HEK293 (cell line): ENCODE data around the gene SNTG2.

ENCODE experiments used
- CTCF ChIA-PET: fragments of 350-600 bp; formaldehyde crosslinking; extraction: SDS; loops from one replicate; lab custom pipeline; 2021; ENCODE audit warnings: antibody characterized with exemption; lab: Yijun Ruan, JAX
- POLR2A ChIA-PET: fragments of 300-600 bp; formaldehyde crosslinking; extraction: SDS; loops from one replicate; lab custom pipeline; 2020; ENCODE audit warnings: antibody characterized with exemption, inconsistent platforms; lab: Yijun Ruan, JAX
- H3K27ac ChIP-seq: fragments of 200-500 bp; sonication (Bioruptor generic); 2 replicates; pipeline ENCODE4 v1.5.1; 2014; ENCODE audit warnings: low read depth, low read length, control low read depth, inconsistent platforms; ENCODE audit errors: extremely low read depth
- H3K36me3 ChIP-seq, 2 experiments: fragments of 200-500 bp in 1 of 2; sonication (Bioruptor generic) in 1 of 2; 1 replicate in 1 of 2; 2 replicates in 1 of 2; pipeline ENCODE4 v1.5.1; 2014 to 2017; ENCODE audit warnings: inconsistent platforms in 2 of 2, low read length in 2 of 2; ENCODE audit not compliant: control insufficient read depth in 2 of 2, insufficient read depth in 1 of 2
- H3K4me1 ChIP-seq: fragments of 200-500 bp; sonication (Bioruptor generic); 2 replicates; pipeline ENCODE4 v1.5.1; 2014; ENCODE audit warnings: mild to moderate bottlenecking, low read length, inconsistent platforms; ENCODE audit not compliant: control insufficient read depth, insufficient read depth
- H3K4me3 ChIP-seq: 2 replicates; pipeline ENCODE4 v1.5.1; 2011; ENCODE audit warnings: low read depth, mild to moderate bottlenecking, control low read depth, low read length, moderate library complexity
- H3K9me3 ChIP-seq: fragments of 200-500 bp; sonication (Bioruptor generic); 2 replicates; pipeline ENCODE4 v1.5.1; 2014; ENCODE audit warnings: low read depth, low read length, inconsistent platforms; ENCODE audit not compliant: control insufficient read depth, insufficient read depth
- AEBP2 ChIP-seq: fragments of 450-650 bp; formaldehyde crosslinking; IDR thresholded peaks from 2 replicates; pipeline ENCODE4 v1.5.1; 2016; ENCODE audit warnings: missing biosample characterization, missing genetic modification characterization, borderline replicate concordance
- GLIS1 ChIP-seq: fragments of 450-650 bp; formaldehyde crosslinking; IDR thresholded peaks from 2 replicates; pipeline ENCODE4 v1.5.1; 2016; ENCODE audit warnings: missing biosample characterization, missing genetic modification characterization
- PRDM4 ChIP-seq: fragments of 450-650 bp; formaldehyde crosslinking; IDR thresholded peaks from 2 replicates; pipeline ENCODE4 v1.5.1; 2017; ENCODE audit warnings: missing biosample characterization, missing genetic modification characterization
- TRIM28 ChIP-seq: IDR thresholded peaks from 2 replicates; pipeline ENCODE4 v1.6.1; 2011; ENCODE audit warnings: low read length, control low read depth, borderline replicate concordance
- ZBTB44 ChIP-seq: fragments of 450-650 bp; IDR thresholded peaks from 2 replicates; pipeline ENCODE4 v1.5.1; 2018; ENCODE audit warnings: missing biosample characterization, mild to moderate bottlenecking, missing genetic modification characterization
- ZNF140 ChIP-seq: fragments of 450-650 bp; formaldehyde crosslinking; IDR thresholded peaks from 2 replicates; pipeline ENCODE4 v1.5.1; 2016; ENCODE audit warnings: missing biosample characterization, missing genetic modification characterization
- ZNF148 ChIP-seq: fragments of 450-650 bp; formaldehyde crosslinking; IDR thresholded peaks from 2 replicates; pipeline ENCODE4 v1.5.0; 2017; ENCODE audit warnings: missing biosample characterization, missing genetic modification characterization, borderline replicate concordance
- ZNF214 ChIP-seq: fragments of 450-650 bp; formaldehyde crosslinking; IDR thresholded peaks from 2 replicates; pipeline ENCODE4 v1.5.1; 2017; ENCODE audit warnings: missing biosample characterization, mild to moderate bottlenecking, missing genetic modification characterization, borderline replicate concordance
- ZNF239 ChIP-seq: fragments of 450-650 bp; formaldehyde crosslinking; IDR thresholded peaks from 2 replicates; pipeline ENCODE4 v1.5.1; 2016; ENCODE audit warnings: missing biosample characterization, missing genetic modification characterization
- ZNF366 ChIP-seq: fragments of 450-650 bp; formaldehyde crosslinking; conservative IDR thresholded peaks from 2 replicates; pipeline ENCODE4 v1.5.1; 2016; ENCODE audit warnings: missing biosample characterization, missing genetic modification characterization
- ZNF513 ChIP-seq: fragments of 450-650 bp; IDR thresholded peaks from 2 replicates; pipeline ENCODE4 v1.5.1; 2018; ENCODE audit warnings: missing biosample characterization, missing genetic modification characterization
- ZNF621 ChIP-seq: fragments of 450-650 bp; formaldehyde crosslinking; IDR thresholded peaks from 2 replicates; pipeline ENCODE4 v1.5.1; 2017; ENCODE audit warnings: missing biosample characterization, missing genetic modification characterization
- ZNF837 ChIP-seq: fragments of 450-650 bp; formaldehyde crosslinking; IDR thresholded peaks from 2 replicates; pipeline ENCODE4 v1.5.1; 2016; ENCODE audit warnings: missing biosample characterization, missing genetic modification characterization
- ZNF843 ChIP-seq: fragments of 450-650 bp; formaldehyde crosslinking; IDR thresholded peaks from 2 replicates; pipeline ENCODE4 v1.5.1; 2016; ENCODE audit warnings: missing biosample characterization, missing genetic modification characterization
- ZSCAN23 ChIP-seq: fragments of 450-650 bp; formaldehyde crosslinking; IDR thresholded peaks from 2 replicates; pipeline ENCODE4 v1.5.1; 2016; ENCODE audit warnings: missing biosample characterization, missing genetic modification characterization

Gene SNTG2

DNA sequence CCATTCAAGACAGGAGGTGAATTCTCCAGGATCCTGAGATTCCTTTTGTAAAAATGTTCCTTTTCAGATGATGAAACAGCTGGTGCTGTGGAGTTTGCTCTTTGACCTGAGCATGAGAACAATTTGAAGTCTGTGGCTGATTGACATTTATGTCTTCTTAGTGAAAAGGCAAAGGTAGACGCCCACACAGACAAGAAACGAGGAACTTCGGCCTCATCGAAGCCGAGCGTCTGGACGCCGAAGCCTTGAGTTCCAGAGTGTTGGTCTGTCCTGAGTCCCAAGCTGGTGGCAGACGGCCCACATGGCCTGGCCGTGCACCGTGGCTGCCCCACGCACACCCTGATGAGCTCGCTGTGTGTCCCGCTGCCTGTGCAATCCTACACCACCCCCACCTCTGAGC is 20.7 kb upstream of the SNTG2 start:
- Histone ChIP-seq H3K4me3 (no peak overlapping the region), H3K36me3 (no peaks in the 10 kb centered on the region), H3K27ac (no peak overlapping the region), H3K4me1 (no peaks in the 10 kb centered on the region), H3K9me3 (no peaks in the 10 kb centered on the region)
- no peak for TF ChIP-seq ZBTB44 (tag by site-specific recombination)
- POLR2A ChIA-PET: no interaction called here
- CTCF ChIA-PET: interaction anchor here (0.7 kb wide), 1 partner anchor 372 kb away, joined by 3 read pairs; no protein-coding TSS in a partner anchor

GRCh38 chr2:930935-931334 is 19.7 kb upstream of the SNTG2 start:
- no peak for TF ChIP-seq ZNF148
- TF ChIP-seq AEBP2 (tag by site-specific recombination): no peak
- no peak for TF ChIP-seq GLIS1
- TF ChIP-seq TRIM28: no peak
- TF ChIP-seq ZNF837 (tag by site-specific recombination): no peak
- no peak for TF ChIP-seq ZSCAN23 (tag by site-specific recombination)
- TF ChIP-seq ZNF621 (tag by site-specific recombination): no peak
- no peak for TF ChIP-seq ZNF140 (tag by site-specific recombination)
- TF ChIP-seq ZNF513 (tag by site-specific recombination): no peak
- no peak for TF ChIP-seq ZNF239 (tag by site-specific recombination)
- TF ChIP-seq ZNF214 (tag by site-specific recombination): no peak
- no peak for TF ChIP-seq PRDM4 (tag by site-specific recombination)
- TF ChIP-seq ZNF843 (tag by site-specific recombination): no peak
- no peak for TF ChIP-seq ZNF366
- ChIA-PET CTCF (interaction anchor here (1.1 kb wide), 1 partner anchor 620 kb away, joined by 3 read pairs; no protein-coding TSS in a partner anchor), POLR2A (no interaction called here)
- Histone ChIP-seq H3K4me1 (no peaks in the 10 kb centered on the region), H3K27ac (no peak overlapping the region), H3K9me3 (no peaks in the 10 kb centered on the region), H3K36me3 (no peaks in the 10 kb centered on the region), H3K4me3 (no peak overlapping the region)
